AG20443 (cell line): ENCODE data around the gene TMA7.
A peak's percentile ranks its signal among the peaks of the same experiment; 100 is the strongest.
"Not testable (repeated sequence)": the region's sequence is repeated elsewhere in the genome, so short reads cannot be mapped to it uniquely, and the experiment has no call there.

Experiments
- DNase-seq: peaks from one replicate; pipeline ENCODE4 v3.0.0; 2012; ENCODE audit warnings: low spot score, mixed read lengths

Gene TMA7

DNA sequence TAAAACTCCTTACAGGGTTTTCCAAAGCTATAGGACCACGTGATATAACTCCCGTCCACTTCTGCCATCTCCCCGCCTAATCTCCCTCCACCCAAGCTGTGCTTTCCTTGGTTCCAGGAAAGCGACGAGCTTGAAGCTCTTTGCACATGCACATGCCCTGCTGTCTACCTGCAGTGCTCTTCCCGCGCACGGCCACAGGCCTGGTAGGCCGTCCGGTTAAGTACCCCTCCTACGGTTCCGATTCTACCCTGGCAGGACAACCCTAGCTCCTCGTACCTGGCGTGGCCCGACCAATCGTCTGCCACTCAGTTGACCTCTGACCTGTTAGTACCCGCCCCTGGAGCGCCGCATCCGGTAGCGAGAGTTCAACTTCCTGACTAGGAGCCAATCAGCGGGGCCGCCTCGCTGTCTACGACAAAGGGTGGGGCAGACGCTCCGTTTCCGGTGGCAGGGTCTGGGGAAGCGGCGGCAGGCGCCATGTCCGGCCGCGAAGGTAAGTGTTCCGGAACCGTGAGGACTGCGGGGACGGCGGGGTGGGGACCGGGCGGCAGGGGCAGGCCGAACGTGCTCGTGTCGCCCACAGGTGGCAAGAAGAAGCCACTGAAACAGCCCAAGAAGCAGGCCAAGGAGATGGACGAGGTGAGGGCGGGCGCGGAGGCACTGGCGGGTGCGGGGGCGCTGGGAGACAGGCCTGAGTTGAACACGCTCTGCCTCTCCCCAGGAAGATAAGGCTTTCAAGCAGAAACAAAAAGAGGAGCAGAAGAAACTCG lies at the start of gene TMA7, which contains the start of gene CCDC51:
TSS of gene TMA7 (plus strand) at position 438 of the 770 bp plus-strand sequence. CDS start at position 478, 40 bp downstream.
TSS of gene CCDC51 (minus strand) at position 300 of the 770 bp plus-strand sequence. CDS start 4,991 bp downstream, outside the sequence.
- DNase-seq = peak; percentile 98

DNA sequence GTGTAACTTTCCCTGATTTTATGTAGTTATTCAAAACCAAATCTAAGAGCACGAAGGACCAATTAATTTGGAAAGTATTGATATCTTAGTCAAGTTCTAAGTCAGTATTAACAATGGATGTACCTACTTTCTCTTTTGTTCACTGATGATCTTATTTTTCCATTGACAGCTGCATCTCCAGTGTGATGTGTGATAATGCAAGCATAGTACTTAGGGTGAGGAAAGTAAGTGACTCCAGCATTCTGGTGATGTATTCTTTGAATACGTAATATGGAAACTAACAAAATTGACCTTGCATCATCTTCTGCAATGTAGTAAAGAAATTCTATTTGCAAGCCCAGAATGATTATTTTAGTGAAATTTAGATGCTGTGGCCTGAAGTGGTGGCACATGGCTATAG lies 45.7 kb upstream of the TMA7 start:
- DNase-seq = no peak

DNA sequence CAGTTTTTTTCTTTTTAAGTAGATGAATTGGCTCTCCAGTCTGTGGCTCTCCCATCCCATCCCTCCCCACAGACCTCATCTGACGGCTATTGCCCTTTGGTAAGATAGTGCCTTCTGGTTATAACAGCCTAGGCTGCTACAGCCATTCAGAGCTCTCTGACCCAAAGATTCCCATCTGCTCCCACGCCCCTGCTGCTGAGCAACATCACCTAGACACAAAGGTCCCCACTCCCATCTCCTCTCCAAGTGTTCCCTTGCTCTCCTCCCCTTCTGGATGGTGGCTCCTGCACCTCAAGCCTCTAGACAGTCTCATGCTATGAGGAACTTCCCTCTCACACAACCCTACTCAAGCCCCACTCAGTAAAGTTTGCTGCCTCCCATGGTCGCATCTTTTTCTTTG lies 44.3 kb upstream of the TMA7 start:
- DNase-seq = no peak

- peak; percentile 7 for DNase-seq
Observed at GRCh38 chr3:48397767-48398681, 42.0 kb upstream of the TMA7 start.

GRCh38 chr3:48398701-48399386 lies 41.2 kb upstream of the TMA7 start:
- DNase-seq = no peak

DNA sequence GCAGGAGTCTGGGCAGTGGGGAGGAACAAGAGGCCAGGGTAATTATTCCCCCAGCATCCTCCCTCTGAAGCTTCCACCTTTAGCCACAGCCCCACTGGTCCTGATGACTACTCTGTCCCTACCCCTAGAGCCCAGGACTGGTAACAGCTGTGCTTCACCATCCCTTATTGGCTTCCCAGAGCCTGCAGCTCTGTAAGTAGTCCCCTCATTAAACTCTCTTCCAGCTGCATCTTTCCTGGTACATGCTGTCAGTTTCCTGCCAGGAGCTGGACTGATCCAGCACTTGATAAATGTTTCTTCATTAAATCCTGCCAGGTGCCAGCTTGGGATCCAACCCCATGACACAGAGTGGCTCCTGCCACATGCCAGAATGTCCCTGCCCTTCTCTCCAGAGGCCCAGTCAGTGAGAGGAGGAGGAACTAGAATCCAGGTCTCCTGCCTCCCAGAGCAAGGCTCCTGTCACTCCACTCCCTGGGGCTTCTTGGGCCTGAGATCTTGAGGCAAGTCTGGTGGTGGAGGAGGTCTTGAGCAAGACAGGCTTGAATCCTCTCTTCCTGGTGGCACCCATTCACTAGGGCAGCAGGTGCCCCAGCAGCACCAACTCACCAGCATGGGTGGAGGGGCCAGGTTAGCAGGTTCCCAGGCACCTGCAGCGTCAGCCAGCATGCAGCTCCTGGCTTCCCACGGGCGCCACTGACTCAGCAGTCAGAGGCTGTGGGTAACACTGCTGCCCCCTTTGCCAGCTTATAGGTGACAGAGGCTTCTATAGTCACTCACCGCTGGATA lies 40.5 kb upstream of the TMA7 start:
- peak; percentile 5 for DNase-seq

DNA sequence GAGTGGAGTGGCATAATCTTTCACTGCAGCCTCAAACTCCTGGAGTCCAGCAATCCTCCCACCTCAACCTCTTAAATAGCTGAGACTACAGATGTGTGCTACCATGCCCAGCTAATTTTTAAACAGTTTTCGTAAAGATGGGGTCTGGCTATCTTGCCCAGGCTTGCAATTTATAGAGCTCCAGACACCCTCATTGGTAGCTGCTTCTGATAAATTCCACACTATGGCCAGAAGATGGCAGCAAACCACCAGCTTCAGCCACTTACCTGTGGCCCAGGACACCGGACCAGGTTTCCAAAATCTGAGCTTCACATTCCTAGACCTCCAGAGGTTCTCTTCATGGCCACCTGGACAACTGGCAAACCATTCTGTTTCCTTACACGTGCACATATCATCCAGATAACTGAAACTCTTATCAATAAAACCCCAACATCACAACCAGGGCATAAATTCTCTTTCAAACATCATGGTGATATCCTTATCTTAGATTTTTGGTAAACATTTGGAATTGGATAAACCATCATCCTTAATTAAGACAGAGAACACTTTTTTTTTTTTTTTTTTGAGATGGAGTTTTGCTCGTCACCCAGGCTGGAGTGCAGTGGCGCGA lies 39.1 kb upstream of the TMA7 start:
- peak; percentile 73 for DNase-seq

DNA sequence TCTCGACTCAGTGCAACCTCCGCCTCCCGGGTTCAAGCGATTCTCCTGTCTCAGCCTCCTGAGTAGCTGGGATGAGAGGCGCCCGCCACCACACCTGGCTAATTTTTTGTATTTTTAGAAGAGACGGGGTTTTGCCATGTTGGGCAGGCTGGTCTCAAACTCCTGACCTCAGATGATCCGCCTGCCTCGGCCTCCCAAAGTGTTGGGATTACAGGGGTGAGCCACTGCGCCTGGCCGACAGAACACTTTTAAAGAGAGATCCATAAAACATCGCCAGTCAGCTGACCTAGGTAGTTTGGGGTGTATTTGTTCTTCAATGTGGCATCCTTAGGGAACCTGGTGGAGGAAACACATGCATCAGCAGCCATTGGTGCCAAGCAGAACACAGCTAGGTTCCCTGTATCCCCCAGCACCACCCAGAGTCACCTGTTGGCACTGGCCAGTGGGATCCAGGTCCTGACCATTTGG lies 38.6 kb upstream of the TMA7 start:
- not testable (repeated sequence) for DNase-seq

DNA sequence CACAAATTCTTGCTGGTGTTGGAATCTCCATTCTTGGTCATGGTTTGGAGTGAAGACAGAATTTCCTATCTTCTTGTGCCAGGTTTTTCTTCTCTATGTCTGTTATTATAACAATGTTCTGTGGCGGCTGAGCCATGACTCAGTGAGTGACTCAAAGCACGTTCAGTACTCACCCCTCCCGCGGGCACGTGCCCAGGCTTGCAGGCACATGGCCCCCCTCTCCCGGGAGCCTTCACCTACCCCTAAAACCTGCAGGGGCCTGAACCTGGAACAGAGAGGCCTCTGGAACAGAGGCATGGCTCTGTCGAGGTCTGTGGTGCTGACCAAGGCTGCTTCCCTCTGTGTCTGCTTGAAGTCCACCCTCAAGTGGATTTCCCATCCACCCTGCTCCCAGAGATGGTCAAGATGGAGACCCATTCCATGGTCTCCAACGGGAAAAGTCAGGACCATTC lies 37.8 kb upstream of the TMA7 start:
- peak; percentile 96 for DNase-seq

DNA sequence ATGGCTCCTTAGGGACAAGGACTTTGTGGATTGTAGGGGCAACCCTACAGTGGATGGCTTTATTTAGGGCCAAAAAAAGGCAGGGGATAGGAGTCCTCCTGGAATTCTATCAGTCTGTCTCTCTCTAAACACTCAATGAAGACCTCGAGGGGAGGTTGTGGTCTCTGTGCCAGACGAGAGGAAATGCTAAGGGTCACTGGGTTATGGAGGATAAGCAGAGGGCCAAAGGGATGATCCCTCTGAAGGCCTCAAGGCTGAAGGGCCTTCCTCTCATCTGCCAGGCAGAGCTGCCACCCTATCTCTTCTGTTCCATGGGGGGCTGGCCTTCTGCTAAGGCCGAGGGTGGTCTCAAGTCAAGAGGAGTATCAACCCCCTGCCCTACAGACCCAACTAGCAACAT lies 37.1 kb upstream of the TMA7 start:
- DNase-seq = no peak

DNA sequence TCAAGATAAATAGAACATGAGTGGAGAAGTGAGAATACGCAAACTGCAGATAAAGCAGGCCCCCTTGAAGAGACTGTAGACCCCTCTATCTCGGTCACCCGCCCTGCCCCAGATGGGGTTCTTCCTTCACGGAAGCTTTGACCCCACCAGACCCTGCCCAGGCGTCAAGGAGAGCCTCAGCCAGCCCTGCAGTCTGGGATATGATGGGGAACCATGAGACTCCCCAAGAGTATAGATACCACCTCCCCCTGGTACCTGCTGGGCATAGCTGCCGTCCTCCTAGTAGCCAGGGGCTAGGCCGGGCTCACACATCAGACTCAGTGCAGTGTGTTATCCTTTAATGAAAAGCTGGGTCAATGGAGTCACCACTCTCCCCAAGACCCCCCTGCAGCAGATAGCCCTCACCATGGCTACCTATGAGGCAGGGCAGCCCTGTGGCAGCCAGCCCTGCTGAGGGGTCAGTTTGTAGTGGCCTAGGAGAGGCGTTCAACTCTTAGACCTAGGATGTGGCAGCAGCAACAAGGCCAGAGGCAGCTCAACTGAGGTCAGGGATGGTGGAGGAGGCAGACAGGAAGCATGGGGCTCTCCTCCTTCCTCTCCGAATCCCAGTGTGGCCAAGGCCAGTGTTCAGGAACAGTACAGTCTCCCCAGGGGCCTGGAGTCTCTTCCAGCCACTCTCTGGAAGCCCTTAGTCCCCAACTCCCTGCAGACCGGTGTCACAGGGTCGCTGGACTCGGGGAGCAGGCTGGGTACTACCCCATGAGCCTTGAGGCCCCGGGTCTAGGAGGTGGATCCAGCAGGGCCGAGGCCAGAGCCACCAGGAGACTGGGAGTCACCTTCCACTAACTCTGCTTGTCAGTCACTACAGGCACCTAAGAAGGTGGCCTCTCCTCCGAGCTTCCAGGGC lies 36.3 kb upstream of the TMA7 start:
- no peak for DNase-seq

DNA sequence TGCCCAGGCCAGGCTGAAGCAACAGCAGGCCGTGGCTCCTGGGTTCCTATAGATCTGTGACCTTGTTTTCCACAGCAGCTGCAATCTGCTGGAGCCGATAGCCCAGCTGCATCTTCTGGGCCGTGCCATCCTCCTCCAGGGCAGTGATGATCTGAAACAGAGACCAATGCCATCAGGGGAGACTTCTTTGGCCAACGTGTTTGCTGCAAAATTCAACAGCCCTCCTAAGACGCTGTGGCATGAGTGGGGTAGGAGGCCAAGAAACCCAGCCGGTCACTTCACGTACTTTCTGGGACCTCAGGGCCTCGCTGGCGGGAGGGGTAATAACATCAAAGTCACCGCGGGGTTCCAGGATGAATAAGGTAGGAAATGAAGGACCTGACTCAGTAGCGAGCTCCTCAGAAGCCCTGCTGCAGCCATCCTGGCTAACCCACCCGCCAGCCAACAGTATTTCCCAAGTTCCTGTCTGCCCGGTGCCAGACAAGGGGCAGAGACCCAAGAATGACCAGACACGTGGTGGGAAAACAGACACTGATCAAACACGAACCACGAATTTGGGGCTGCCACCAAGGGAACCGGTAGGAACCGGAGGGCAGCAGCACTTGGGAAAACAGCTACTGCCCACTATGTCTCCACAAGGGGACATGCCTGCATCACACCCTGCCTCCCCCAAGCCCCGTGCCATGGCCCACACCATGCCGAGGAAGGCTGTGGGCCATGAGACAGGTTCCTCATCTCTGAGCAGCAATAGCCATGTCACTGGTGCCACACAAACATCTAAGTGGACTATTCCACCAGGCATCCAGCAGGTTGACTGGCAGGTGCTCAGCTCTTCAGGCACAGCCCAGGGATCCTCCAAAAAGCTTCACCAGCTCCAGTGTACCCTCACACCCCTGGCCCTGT lies 35.4 kb upstream of the TMA7 start:
- DNase-seq = no peak

- no peak for DNase-seq
Observed at GRCh38 chr3:48405343-48405881, 34.6 kb upstream of the TMA7 start.

DNA sequence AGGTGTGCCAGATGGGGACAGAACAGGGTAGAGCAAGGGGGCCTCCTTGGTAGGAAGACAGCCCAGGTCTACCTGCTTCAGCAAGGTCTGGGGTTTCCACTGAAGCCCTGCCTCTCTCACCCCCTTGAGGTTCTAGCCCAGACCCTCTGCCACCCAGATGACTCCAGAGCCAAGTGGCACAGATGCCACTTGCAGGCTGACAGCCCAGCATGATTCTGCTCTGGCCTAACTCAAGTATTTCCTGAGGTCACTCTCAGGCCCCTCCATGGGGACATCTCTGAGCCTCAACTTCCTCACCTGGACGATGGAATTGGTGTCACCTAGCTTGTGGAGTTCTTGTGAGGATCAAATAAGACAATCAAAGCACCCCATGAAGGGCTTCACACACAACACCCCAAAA lies 34.1 kb upstream of the TMA7 start:
- DNase-seq = no peak

GRCh38 chr3:48406443-48407431 lies 33.3 kb upstream of the TMA7 start:
- no peak for DNase-seq

DNA sequence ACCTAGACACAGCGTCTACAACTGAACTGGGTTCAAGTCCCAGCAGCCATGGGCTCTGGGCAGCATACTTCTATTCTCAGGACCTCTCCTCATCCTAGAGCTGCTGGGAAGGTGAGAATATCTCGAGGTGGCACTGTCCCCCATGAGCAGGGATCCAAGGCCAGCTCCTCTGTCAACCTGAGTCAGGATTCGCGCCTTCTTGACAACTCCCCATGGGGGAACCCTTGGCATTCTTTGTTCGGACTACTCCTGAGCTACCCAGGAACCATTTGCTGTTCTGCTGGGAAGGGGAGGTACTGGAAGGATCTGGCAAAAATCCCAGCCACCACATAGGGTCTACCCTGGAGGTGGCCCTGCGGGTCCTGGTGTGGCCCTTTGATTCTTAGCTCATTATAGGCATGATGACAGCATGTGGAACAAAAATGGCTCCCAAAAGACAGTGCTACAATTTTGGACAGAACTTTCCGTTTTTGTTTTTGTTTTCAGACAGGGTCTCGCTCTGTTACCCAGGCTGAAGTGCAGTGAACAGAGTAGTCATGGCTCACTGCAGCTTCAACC lies 32.4 kb upstream of the TMA7 start:
- DNase-seq = no peak

DNA sequence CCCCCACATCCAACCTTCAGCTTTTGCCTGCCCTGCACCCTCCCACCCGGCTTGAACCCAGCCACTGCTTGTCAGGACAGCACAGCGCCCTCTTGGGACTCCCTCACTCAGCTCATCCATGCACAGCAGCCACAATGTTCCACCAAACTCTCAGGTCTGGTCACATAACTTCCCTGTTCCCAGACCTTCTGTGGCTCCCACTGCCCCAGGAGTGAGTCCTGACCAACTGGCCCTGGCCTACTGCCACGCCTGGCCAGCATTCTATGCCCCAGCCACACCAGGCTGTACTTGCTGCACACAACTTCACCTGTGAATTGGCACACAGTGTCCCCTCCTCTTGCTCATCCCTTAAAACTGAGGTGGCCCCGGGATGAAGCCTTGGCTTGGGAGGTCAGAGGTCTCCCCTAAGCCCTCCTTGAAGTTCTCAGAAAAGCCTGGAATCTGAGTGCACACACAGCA lies 31.2 kb upstream of the TMA7 start:
- DNase-seq = no peak
